Renal pelvis (tissue), 12 donors: ENCODE measurements around the gene YTHDC2. TPM values are rescaled to one million over a fixed set of nuclear protein-coding genes. Genes with fewer than 3 reads are reported as not detected.

Experiments
- DNase-seq: peaks from one replicate; pipeline ENCODE4 v3.0.0-alpha.2; 2013
- long read RNA-seq, 16 experiments: transcript quantifications; one replicate each; lab custom pipeline, GENCODE V29; 2026
- polyA plus RNA-seq, 3 donors: library from polyadenylated mRNA; unstranded; fragments of 120-200 nt; gene quantifications; one replicate each; pipeline ENCODE4 v1.2.1, GENCODE V29; 2013; ENCODE audit not compliant: insufficient read length in 3 of 3

Gene YTHDC2
- 10 to 100 TPM; 26.1 to 45.4 (median 36.4) TPM for polyA plus RNA-seq
- long read RNA-seq, donor 1: 0 reads
- long read RNA-seq, donor 2, full-length matches to known transcripts: 2 of 2 reads
- long read RNA-seq, donor 2, partial matches to known transcripts: 0 of 2 reads
- long read RNA-seq, donor 2, other reads (novel, unspliced or antisense): 0 of 2 reads
- long read RNA-seq, donor 3, partial matches to known transcripts: 0 of 1 reads
- long read RNA-seq, donor 3, other reads (novel, unspliced or antisense): 0 of 1 reads
- long read RNA-seq, donor 4, full-length matches to known transcripts: 1 of 6 reads
- long read RNA-seq, donor 4, partial matches to known transcripts: 5 of 6 reads
- long read RNA-seq, donor 4, other reads (novel, unspliced or antisense): 0 of 6 reads
- long read RNA-seq, donor 5: 0 reads
- long read RNA-seq, donor 6, full-length matches to known transcripts: 2 of 8 reads
- long read RNA-seq, donor 6, partial matches to known transcripts: 6 of 8 reads
- long read RNA-seq, donor 6, other reads (novel, unspliced or antisense): 0 of 8 reads
- long read RNA-seq, donor 7, partial matches to known transcripts: 0 of 1 reads
- long read RNA-seq, donor 7, other reads (novel, unspliced or antisense): 0 of 1 reads
- long read RNA-seq, donor 8: 0 reads
- long read RNA-seq, donor 9: 0 reads
- long read RNA-seq, donor 10, full-length matches to known transcripts: 2 of 2 reads
- long read RNA-seq, donor 10, partial matches to known transcripts: 0 of 2 reads
- long read RNA-seq, donor 10, other reads (novel, unspliced or antisense): 0 of 2 reads
- long read RNA-seq, donor 11, partial matches to known transcripts: 0 of 1 reads
- long read RNA-seq, donor 11, other reads (novel, unspliced or antisense): 0 of 1 reads
- long read RNA-seq, donor 12, partial matches to known transcripts: 5 of 5 reads
- long read RNA-seq, donor 12, other reads (novel, unspliced or antisense): 0 of 5 reads
- long read RNA-seq, donor 13: 0 reads
- long read RNA-seq, donor 14, full-length matches to known transcripts: 1 of 1 reads
- long read RNA-seq, donor 14, partial matches to known transcripts: 0 of 1 reads
- long read RNA-seq, donor 14, other reads (novel, unspliced or antisense): 0 of 1 reads
- long read RNA-seq, donor 15, partial matches to known transcripts: 6 of 6 reads
- long read RNA-seq, donor 15, other reads (novel, unspliced or antisense): 0 of 6 reads
- long read RNA-seq, donor 16: 0 reads

GRCh38 chr5:113513384-113514288 lies at the start of gene YTHDC2:
Gene YTHDC2, plus strand, starts transcription at chr5:113513694. Its CDS starts 202 bp downstream, at chr5:113513896.
- peak; percentile 86 for DNase-seq

GRCh38 chr5:113474100-113474728 lies 39.3 kb upstream of the YTHDC2 start:
- no peak for DNase-seq

GRCh38 chr5:113478691-113479090 lies 34.8 kb upstream of the YTHDC2 start:
- DNase-seq: no peak

GRCh38 chr5:113480243-113480642 lies 33.3 kb upstream of the YTHDC2 start:
- DNase-seq: no peak

- DNase-seq: peak; percentile 21
Measured at GRCh38 chr5:113487416-113487780, 26.1 kb upstream of the YTHDC2 start.

- DNase-seq: peak; percentile 86
Measured at GRCh38 chr5:113487781-113488644, 25.5 kb upstream of the YTHDC2 start, which contains the start of gene MCC. Gene MCC, minus strand, starts transcription at chr5:113488453.

GRCh38 chr5:113488645-113489184 lies 24.8 kb upstream of the YTHDC2 start:
- no peak for DNase-seq

GRCh38 chr5:113489299-113489698 lies 24.2 kb upstream of the YTHDC2 start:
- no peak for DNase-seq

- no peak for DNase-seq
Measured at GRCh38 chr5:113490317-113490716, 23.2 kb upstream of the YTHDC2 start.

- no peak for DNase-seq
Measured at GRCh38 chr5:113491022-113491421, 22.5 kb upstream of the YTHDC2 start.

GRCh38 chr5:113493446-113493845 lies 20.0 kb upstream of the YTHDC2 start:
- DNase-seq: no peak

GRCh38 chr5:113495422-113495841 lies 18.1 kb upstream of the YTHDC2 start:
- DNase-seq: no peak

GRCh38 chr5:113502073-113502472 lies 11.4 kb upstream of the YTHDC2 start:
- DNase-seq: no peak

- DNase-seq: no peak
Measured at GRCh38 chr5:113503146-113503545, 10.3 kb upstream of the YTHDC2 start.

GRCh38 chr5:113505181-113505580 lies 8.3 kb upstream of the YTHDC2 start:
- no peak for DNase-seq

GRCh38 chr5:113507601-113508000 lies 5.9 kb upstream of the YTHDC2 start:
- no peak for DNase-seq

GRCh38 chr5:113508756-113509155 lies 4.7 kb upstream of the YTHDC2 start:
- DNase-seq: no peak

GRCh38 chr5:113510836-113511451 lies 2.5 kb upstream of the YTHDC2 start:
- DNase-seq: peak; percentile 20

GRCh38 chr5:113512341-113512740 lies 1.2 kb upstream of the YTHDC2 start:
- DNase-seq: no peak
